ENCODE data around the gene HOXC5.
A peak's percentile ranks its signal among the peaks of the same experiment; 100 is the strongest.

HOXC5 gene

GRCh38 chr12:54082397-54082892 lies 49.6 kb downstream of the HOXC5 start:
- Mint-ChIP-seq H3K9me3 (ENCODE audit: low read depth) (no peaks in the 10 kb centered on the region), H3K27me3 (no peaks in the 10 kb centered on the region), H3K4me3 (peak overlapping the region; percentile 84), H3K27ac (peak overlapping the region; percentile 78), H3K4me1 (ENCODE audit: low read depth) (peaks cover 30% of the 10 kb centered on the region), H3K36me3 (no peaks in the 10 kb centered on the region)

Measured in activated naive CD8-positive, alpha-beta T cell (primary cell).